ENCODE data around the gene SLN.
"Not testable (repeated sequence)": the region's sequence is repeated elsewhere in the genome, so short reads cannot be mapped to it uniquely, and the experiment has no call there.

Gene SLN

DNA sequence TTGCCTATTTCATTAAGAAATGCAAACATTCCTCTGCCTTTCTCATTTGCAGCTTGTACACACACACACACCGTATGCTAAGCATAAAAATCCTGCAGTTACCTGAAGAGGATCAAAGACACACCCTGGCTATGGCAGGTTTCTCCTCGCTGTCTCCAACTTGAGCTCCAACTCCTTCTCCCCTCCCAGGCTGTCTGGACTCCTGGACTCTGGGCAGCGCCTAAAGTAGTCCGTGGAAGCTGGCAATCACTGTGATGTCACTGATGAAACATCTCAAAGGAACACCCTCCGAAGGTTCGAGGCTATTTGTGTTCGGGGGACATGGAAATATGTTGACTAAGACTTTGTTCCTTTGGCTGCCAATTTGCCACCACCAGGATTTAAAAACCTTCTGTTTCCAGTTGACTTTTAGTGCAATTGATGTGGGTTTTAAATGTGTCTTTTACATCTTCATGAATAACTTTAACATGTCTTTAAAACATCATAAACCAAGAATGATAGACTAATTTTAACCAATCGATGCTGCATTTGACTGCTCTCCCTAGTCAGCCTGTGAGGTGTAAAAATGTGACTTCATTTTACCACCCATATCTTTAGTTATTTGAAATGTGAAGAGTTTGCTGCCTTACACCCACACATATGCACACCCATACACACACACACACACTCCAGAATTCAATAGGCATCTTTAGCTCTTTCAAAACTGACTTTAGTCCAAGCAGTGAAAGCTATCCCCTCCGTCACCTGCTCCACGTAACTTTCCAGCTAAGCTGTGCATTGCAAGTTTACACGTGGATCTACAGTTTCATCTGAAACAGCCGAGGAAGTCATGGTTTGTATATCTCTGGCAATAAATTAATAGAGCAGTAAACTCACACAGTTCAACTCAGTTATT, at the start of gene SLN:
SLN (minus strand) TSS at position 196 of the 895 bp plus-strand sequence.
- no peak for DNase-seq

- not testable (repeated sequence) for DNase-seq
Observed at GRCh38 chr11:107758719-107759355, 47.0 kb upstream of the SLN start.

GRCh38 chr11:107757661-107758060, 45.8 kb upstream of the SLN start:
- DNase-seq = no peak

GRCh38 chr11:107756553-107756952, 44.7 kb upstream of the SLN start:
- no peak for DNase-seq

- peak; percentile 8 for DNase-seq
Observed at GRCh38 chr11:107752949-107753822, 41.3 kb upstream of the SLN start.

- no peak for DNase-seq
Observed at GRCh38 chr11:107752508-107752907, 40.7 kb upstream of the SLN start.

- DNase-seq = no peak
Observed at GRCh38 chr11:107751082-107751481, 39.2 kb upstream of the SLN start.

GRCh38 chr11:107750313-107750712, 38.5 kb upstream of the SLN start:
- DNase-seq = no peak

DNA sequence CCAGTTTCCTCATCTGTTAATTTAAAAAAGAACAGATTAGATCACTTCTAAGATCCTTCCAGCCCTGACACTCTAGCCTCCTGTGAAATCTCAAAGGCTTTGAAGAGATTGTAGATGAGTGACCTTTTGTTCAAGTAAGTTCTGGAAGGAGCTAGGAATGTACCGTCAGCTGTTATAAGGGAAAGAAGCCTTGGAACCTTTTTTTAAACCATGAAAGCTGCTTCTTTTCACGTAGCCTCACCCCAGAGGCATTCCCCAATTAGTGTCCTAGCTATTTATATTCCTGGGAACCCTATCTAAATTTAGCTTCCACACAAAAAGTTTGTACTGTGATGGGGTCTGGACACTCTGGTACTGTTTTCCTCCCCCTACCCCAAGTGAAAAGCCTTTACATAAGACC, 35.8 kb upstream of the SLN start:
- DNase-seq = no peak

GRCh38 chr11:107744736-107745135, 32.9 kb upstream of the SLN start:
- peak; percentile 23 for DNase-seq

- DNase-seq = peak; percentile 71
Observed at GRCh38 chr11:107743191-107743590, 31.3 kb upstream of the SLN start.

DNA sequence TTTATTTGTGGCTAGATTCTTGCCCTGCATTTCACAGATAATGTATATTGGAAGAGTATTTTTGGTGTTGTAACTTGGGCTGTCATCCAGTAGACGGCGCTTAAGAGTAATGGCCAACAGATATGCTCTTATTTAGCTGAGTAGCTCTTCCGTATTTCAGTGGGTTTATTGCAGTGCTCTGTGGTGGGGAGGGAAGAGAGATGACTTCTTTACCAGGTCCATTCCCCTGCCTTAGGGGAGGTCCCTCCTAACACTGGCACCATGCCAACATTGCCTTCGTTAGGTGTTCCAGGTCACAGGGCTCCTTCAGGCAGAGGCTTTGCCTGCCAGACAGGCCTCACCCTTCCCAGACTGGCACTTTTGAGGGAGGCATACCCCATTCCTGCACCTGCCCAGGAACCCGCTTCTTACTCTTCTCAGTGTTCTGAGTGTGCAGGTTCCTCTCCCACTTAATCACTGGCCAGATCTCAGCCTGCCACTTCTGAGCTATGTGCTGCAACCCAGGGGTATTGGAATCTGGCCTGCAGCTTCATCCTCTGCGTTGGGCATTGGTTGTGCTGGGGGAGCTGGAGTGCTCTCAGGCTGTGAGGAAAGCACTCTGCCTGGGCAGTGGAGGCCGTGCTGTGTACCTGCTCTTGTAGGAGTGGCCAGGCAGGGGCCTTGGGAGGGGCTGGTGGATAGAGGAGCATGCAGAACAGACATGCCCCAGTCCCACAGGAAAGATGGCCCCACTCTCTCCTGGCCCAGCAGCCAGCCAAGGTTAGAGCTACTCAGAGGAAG, 29.4 kb upstream of the SLN start:
- no peak for DNase-seq

- DNase-seq = no peak
Observed at GRCh38 chr11:107740271-107740670, 28.4 kb upstream of the SLN start.

- no peak for DNase-seq
Observed at GRCh38 chr11:107736546-107736945, 24.7 kb upstream of the SLN start.

DNA sequence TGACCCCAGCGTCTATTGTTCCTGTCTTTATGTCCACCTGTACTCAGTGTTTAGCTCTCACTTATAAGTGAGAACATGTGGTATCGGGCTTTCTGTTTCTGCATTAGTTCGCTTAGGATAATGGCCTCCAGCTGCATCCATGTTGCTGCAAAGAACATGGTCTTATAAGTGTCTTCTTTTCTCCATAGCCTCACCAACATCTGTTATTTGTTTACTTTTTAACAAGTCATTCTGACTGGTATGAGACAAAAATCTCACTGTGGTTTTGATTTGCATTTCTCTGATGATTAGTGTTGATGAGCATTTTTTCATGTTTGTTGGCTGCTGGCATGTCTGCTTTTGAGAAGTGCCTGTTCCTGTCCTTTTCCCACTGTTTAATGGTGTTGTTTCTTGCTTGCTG, 21.7 kb upstream of the SLN start:
- no peak for DNase-seq

DNA sequence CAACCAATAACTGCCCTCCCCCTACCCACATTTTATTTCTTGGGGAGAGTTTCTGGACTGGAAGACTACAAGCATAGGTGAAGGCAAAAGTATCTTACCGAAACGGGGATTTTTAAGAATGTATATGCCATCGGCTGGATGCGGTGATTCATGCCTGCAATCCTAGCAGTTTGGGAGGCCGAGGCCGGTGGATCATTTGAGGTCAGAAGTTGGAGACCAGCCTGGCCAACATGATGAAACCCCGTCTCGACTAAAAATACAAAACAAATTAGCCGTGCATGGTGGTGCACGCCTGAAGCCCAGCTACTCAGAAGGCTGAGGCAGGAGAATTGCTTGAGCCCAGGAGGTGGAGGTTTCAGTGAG, 20.8 kb upstream of the SLN start:
- no peak for DNase-seq

GRCh38 chr11:107731941-107732688, 20.3 kb upstream of the SLN start:
- DNase-seq = peak; percentile 90

- DNase-seq = no peak
Observed at GRCh38 chr11:107722662-107723061, 10.8 kb upstream of the SLN start.

- DNase-seq = no peak
Observed at GRCh38 chr11:107721207-107721606, 9.4 kb upstream of the SLN start.

DNA sequence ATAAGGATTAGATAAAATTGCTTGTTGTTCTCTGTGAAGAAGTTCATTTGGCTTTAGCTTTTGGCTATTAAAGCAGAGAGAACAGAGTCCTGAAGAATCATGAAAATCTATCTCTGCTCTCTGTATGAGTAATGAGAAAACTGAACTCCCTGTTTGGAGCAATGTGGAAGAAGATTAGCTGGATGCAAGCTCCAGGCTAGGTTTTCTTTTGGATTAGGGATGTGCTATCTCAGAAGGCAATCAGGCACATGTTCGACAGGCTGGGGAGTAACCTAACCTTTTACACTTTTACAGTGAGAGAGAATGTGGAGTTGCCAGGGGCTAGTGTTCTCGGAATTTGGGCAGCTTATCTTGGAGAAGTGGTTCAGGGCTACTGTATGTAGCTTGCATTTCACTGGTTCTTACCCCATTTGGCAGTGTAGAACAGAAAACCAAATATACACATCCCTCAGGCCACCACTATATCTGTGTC, 8.5 kb upstream of the SLN start:
- DNase-seq = no peak

- DNase-seq = no peak
Observed at GRCh38 chr11:107719557-107720302, 7.9 kb upstream of the SLN start.

Data from NCI-H524 treated with DMSO at 0.1 percent for 48 hours (cell line).